Cardiac fibroblast (primary cell): ENCODE results near the gene IER5L.

ENCODE experiments used
- DNase-seq, 2 donors: peaks; one replicate each; pipeline versions ENCODE4 v3.0.0 to v3.0.0-alpha.2; 2010; ENCODE audit warnings: low read depth in 2 of 2
- H3K4me3 ChIP-seq, 2 donors: replicated peaks in 1 of 2; 1 replicate in 1 of 2; 2 replicates in 1 of 2; pipeline ENCODE4 v1.5.1; 2011; ENCODE audit warnings: low read depth in 2 of 2, low read length in 2 of 2, mild to moderate bottlenecking in 2 of 2, moderate library complexity in 1 of 2
- CTCF ChIP-seq: IDR thresholded peaks from one replicate; pipeline ENCODE4 v1.5.1; 2011; ENCODE audit warnings: low read depth, mild to moderate bottlenecking, low read length, inconsistent platforms

Gene IER5L

GRCh38 chr9:129204840-129205239 is 26.8 kb upstream of the IER5L start:
- H3K4me3 ChIP-seq = no peak overlapping the region
- no peak for DNase-seq
- no peak for TF ChIP-seq CTCF

- no peak for DNase-seq
- H3K4me3 ChIP-seq = peak overlapping the region; percentile 54 to 62
- TF ChIP-seq CTCF = no peak
Measured at GRCh38 chr9:129203556-129203909, 25.5 kb upstream of the IER5L start.

GRCh38 chr9:129202613-129203555 is 24.8 kb upstream of the IER5L start:
- TF ChIP-seq CTCF = no peak
- peak overlapping the region; percentile 54 to 62 for H3K4me3 ChIP-seq
- DNase-seq = peak; percentile 79

- DNase-seq = no peak
- no peak for TF ChIP-seq CTCF
- H3K4me3 ChIP-seq = no peak overlapping the region
Measured at GRCh38 chr9:129201866-129202265, 23.8 kb upstream of the IER5L start.

- no peak overlapping the region for H3K4me3 ChIP-seq
- no peak for TF ChIP-seq CTCF
- DNase-seq = no peak
Measured at GRCh38 chr9:129201289-129201688, 23.2 kb upstream of the IER5L start.

- no peak for DNase-seq
- no peak for TF ChIP-seq CTCF
- no peak overlapping the region for H3K4me3 ChIP-seq
Measured at GRCh38 chr9:129200255-129200654, 22.2 kb upstream of the IER5L start.
